ENCODE data around the gene TTC9.
A peak's percentile ranks its signal among the peaks of the same experiment; 100 is the strongest.
"Not testable (repeated sequence)": the region's sequence is repeated elsewhere in the genome, so short reads cannot be mapped to it uniquely, and the experiment has no call there.

The TTC9 gene

GRCh38 chr14:70680748-70681147, 39.0 kb downstream of the TTC9 start:
- DNase-seq (ENCODE audit: low read depth in 2 of 2) = no peak

- no peak for DNase-seq (ENCODE audit: low read depth in 2 of 2)
Measured at GRCh38 chr14:70683983-70684382, 42.3 kb downstream of the TTC9 start.

DNA sequence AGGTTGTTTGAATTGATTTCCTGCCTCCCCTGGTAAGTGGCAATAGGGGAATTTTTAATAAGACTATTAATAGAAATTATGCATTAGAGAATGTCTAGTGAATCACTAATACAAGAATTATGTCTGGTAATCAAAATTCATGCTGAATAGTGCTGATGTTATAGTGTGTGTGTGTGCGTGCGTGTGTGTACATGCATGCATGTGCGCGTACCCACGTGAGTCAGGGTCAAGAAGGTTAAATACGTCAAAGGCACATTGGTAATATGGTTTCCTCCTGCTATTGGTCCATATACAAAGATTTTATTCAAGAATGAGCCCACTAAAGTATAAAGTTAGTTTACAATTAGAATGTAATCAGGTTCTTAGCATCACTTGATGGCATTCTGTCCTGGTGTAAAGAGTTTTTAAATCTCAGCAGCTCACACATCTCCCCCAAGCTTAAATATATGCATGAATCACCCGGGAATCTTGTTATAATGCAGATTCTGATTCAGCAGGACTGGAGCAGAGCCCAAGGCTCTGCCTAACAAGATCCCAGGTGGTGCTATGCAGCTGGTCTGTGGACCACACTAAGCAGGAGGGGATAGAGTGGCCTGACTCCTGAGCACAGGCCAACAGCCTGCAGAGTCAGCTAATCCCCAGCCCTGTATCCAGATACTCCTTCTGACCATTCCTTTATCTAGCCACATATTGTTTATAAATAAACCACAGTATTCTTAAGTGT, 43.9 kb downstream of the TTC9 start:
- no peak for DNase-seq (ENCODE audit: low read depth in 2 of 2)

DNA sequence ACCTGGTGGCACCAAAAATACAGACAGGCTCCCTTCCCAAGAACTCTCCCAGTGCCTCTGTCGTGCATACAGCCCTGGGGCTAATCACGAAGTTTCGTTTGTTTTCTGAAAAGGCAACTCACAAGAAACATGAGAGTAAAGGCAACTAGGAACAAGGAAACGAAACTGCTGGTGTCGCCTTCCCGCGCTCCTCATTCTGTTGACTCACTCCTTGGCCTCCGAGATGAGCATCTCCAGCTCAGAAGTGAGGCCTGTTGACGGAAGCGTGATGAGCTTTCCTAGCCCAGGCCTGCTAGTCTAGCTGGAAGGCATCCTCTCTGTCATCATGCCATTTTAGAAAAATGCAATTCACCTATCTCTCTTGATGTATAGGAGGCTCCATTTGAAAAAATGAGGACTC, 50.5 kb downstream of the TTC9 start:
- DNase-seq (ENCODE audit: low read depth in 2 of 2) = no peak

DNA sequence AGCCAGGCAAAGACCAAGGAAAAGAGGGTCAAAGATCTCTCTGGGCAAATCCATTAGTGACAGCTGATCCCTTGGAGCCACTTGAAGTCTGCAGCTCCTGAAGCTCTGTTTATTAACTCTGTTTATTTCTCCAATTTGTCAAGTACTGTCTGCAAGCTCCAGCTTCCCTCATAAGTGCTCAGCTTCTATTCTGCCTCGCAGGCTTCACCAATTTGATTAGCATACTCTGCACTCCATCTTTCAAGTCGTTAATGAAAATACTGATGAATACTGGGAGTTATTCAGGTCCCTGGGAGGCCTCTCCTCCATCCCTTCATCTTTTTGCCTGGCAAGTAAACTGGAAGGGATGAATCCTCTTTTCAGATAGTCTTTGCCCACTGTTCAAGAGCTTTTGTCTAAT, 54.3 kb downstream of the TTC9 start:
- no peak for DNase-seq (ENCODE audit: low read depth in 2 of 2)

DNA sequence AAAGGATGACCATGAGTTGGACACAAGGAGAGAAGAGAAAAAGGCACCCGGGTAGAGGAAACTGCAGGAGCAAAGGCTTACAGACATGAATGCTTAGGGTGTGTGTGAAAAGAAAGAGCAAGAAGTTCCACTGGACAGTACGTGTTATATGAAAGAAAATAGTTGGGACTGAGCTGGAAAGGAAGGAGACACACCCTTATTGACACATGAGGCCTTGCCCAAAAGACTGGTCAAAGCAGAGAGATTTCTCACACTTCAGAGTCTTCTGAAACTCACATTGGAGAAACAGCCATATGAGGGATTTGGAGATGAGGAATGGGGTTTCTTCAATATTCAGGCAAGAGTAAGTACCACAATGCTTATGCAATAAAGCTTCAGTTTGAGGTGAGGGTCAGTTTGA, 56.0 kb downstream of the TTC9 start:
- no peak for DNase-seq (ENCODE audit: low read depth in 2 of 2)

- no peak for DNase-seq (ENCODE audit: low read depth in 2 of 2)
Measured at GRCh38 chr14:70698288-70698687, 56.6 kb downstream of the TTC9 start.

DNA sequence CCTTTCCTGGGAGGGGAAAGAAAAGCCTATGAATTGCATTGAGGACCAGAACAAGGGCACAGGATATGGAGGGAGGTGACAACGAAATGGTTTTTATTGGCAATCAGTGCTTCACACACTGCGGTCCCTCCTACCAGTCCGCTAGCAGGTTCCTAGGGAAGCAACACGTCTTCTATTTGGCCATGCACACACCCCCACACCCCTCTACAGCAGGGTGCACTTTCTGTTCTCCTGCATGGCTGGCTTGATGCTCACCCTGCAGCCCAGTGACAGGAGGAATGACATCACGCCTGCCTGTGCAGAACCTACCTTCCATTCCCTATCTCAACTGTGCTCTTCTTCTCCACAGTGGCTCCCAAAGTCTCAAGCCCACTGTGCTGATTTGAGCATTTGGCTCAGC, 57.9 kb downstream of the TTC9 start:
- no peak for DNase-seq (ENCODE audit: low read depth in 2 of 2)

DNA sequence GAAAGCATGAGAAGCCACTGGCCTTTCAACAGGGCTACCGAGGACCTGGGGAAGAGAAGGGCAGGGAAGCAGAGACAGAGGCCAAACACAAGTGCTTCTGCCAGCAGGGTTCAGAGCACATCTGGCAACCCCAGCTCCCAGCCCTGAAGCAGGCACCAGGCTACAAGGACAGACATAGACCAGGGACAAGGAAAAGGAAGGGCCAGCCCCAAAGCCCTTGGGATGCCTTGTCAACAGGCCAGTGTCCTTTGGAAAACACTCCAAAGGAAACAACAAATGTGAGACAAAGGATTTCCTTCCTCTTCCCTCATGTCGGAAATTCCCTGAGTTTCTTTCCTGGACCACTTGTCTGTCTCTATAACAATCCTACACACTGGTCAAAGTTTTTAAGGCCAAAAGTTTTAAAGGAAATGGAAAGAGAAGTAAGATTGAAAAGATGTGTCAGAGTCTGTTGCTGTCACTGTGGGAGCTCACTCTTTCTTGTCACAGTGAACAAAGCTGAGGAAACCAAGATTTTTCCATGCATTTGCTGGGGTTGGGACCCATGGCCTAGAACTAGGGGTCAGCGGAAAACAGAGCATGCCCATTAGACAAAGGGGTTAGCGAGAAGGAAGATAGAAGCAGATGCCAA, 59.4 kb downstream of the TTC9 start:
- DNase-seq (ENCODE audit: low read depth in 2 of 2) = no peak

DNA sequence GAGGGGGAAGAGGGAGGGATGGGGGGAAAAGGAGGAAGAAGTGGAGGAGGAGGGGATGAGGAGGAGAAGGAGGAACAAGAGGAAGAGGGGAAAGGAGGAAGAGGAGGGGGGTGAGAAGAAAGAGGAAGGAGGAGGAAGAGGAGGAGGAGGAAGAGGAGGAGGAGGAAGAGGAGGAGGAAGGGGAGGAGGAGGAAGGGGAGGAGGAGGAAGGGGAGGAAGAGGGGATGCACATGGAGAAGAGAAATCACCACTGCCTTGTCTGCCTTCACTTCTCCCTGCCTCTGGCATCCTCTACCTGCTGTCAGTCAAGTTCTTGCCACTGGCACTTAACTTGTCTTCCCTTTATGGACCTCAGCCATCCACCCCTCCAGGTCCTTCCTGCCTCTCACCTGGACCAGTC, 59.9 kb downstream of the TTC9 start:
- DNase-seq (ENCODE audit: low read depth in 2 of 2) = no peak

- DNase-seq (ENCODE audit: low read depth in 2 of 2) = no peak
Measured at GRCh38 chr14:70702161-70702560, 60.4 kb downstream of the TTC9 start.

DNA sequence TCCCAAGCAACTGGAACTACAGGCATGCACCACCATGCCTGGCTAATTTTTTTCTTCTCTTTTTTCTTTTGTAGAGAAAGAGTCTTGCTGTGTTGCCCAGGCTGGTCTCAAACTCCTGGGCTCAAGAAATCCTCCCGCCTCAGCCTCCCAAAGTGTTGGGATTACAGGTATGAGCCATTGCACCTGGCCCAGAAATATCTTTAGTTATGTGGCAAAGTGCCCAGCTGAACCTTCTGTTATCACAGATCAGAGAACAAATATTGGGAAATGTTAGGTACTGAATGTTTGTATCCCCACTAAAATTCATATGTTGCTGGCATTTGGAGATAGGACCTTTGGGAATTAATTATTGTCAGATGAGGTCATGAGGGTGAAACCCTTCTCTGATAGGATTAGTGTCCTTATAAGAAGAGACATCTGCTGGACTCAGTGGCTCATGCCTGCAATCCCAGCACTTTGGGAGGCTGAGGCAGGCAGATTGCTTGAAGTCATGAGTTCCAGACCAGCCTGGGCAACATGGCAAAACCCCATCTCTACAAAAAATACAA, 62.0 kb downstream of the TTC9 start:
- not testable (repeated sequence) for DNase-seq (ENCODE audit: low read depth in 2 of 2)

- no peak for DNase-seq (ENCODE audit: low read depth in 2 of 2)
Measured at GRCh38 chr14:70704960-70705359, 63.2 kb downstream of the TTC9 start.

DNA sequence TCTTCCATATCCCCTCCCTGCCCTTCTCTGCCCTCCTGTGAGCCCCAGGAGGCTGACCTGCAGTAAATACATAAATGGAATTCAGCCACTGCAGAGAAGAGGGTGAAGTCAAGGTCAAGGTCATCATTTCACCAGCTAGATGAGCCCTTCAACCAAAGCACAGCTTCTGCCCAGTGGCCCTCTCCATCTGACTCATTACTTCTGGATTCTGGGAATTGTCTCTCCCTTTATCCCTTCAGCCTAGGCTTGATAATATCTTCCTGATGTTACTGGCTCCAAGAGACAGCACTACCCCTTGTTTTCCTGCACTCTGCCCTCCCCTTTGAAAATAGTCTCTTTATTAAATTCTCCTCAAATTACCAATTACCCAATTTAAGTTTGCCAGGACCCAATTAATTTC, 64.5 kb downstream of the TTC9 start:
- DNase-seq (ENCODE audit: low read depth in 2 of 2) = no peak

GRCh38 chr14:70707138-70708038, 65.7 kb downstream of the TTC9 start:
- peak in 1 of 2 experiments; percentile 8 for DNase-seq (ENCODE audit: low read depth in 2 of 2)

- DNase-seq (ENCODE audit: low read depth in 2 of 2) = no peak
Measured at GRCh38 chr14:70708717-70709570, 67.2 kb downstream of the TTC9 start.

- DNase-seq (ENCODE audit: low read depth in 2 of 2) = no peak
Measured at GRCh38 chr14:70709726-70710382, 68.1 kb downstream of the TTC9 start.

DNA sequence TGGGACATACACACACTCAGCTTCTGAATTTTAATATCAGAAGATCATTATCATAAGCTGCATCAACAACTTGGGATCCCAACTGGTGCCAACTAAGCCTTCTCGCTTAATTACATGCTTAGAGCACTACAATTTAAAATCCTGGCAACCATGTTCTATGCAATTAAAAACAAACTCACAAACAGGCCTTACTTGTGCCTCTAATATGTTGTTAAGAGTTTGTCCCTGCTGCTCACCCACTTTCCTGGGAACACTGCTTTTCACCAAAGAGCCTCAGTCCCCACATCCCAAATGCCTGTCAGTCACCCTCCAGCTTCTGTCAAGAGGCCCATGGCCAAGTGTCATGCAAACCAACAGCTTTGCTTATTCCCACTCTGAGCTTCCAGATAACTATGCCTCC, 69.7 kb downstream of the TTC9 start:
- no peak for DNase-seq (ENCODE audit: low read depth in 2 of 2)

DNA sequence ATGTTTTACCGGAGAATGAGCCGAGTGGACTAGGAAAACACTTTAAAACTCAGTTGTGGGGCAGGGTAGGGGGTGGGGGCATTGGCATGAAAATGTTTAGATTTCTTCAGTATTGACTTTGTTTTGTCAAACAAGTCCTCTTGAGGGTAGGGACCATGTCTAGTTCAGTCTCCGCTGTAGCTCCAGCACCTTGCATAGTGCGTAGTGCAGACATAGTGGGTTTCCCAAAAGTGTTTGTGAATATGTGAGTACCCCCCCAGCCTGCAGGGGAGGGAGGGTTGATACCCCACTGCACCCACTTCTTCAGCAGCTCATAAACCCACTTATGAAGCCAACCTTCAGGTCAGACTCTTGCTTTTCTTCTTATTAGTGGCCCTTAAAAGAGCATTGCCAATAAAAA, 71.4 kb downstream of the TTC9 start:
- no peak for DNase-seq (ENCODE audit: low read depth in 2 of 2)

- no peak for DNase-seq (ENCODE audit: low read depth in 2 of 2)
Measured at GRCh38 chr14:70713511-70713916, 71.8 kb downstream of the TTC9 start.

DNA sequence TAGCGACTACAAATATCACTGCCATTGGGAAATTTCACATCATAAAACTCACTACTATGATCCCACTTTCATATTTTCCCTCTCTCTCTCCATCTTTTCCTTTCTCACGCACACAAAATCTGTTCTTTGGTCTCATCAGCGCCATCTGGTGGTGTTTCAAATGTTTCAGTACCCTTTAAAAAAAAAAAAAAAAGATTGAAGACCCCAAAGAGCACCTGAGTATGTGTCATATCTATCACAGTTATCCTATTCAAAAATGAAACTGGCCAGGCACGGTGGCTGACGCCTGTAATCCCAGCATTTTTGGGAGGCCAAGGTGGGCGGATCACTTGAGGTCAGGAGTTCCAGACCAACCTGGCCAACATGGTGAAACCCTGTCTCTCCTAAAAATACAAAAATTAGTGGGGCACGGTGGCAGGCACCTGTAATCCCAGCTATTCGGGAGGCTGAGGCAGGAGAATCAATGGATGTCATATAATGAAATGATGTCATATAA, 72.4 kb downstream of the TTC9 start:
- peak; percentile 29 to 31 for DNase-seq (ENCODE audit: low read depth in 2 of 2)

Measured in fibroblast of skin of left quadriceps (primary cell).